PC-3 (cell line): Measurements from ENCODE around the gene GULP1.

Experiments
- CTCF ChIP-seq: fragments of 300-600 bp; sonication (generic); conservative IDR thresholded peaks from 2 replicates; pipeline ENCODE4 v1.5.1; 2017; ENCODE audit warnings: antibody characterized with exemption, low read depth, mild to moderate bottlenecking, low read length
- EZH2 ChIP-seq: fragments of 300-600 bp; sonication (generic); IDR thresholded peaks from one replicate; pipeline ENCODE4 v1.6.1; 2017; ENCODE audit warnings: antibody characterized with exemption, mild to moderate bottlenecking, low read length; ENCODE audit not compliant: unreplicated experiment

- TF ChIP-seq CTCF (no peak), EZH2 (no peak)
These were observed 120.5 kb downstream of the GULP1 start for GRCh38 chr2:188412190-188412589.
